A673 (cell line): ENCODE data around the gene CDK14. TPM values are rescaled to one million over a fixed set of nuclear protein-coding genes. Genes with fewer than 3 reads are reported as not detected.
A peak's percentile ranks its signal among the peaks of the same experiment; 100 is the strongest.

Experiments
- BruUV-seq: library from RNA; stranded (reverse); fragments of 400-500 nt; replicated peaks from 2 replicates; lab custom pipeline; 2021; lab: Mats Ljungman, UMichigan
- CTCF ChIA-PET: fragments of 300-600 bp; sonication (Branson Sonifier 250); formaldehyde crosslinking; loops from one replicate; lab custom pipeline; 2022; ENCODE audit warnings: antibody characterized with exemption; lab: Charles Lee
- POLR2A ChIA-PET: fragments of 300-600 bp; sonication (Branson Sonifier 250); formaldehyde crosslinking; loops from one replicate; lab custom pipeline; 2022; ENCODE audit warnings: antibody characterized with exemption; ENCODE audit not compliant: low non-redundant PET; lab: Charles Lee
- DNase-seq: peaks from one replicate; pipeline ENCODE4 v3.0.0-alpha.2; 2015; ENCODE audit warnings: low spot score
- H3K27ac ChIP-seq: fragments of 200-600 bp; sonication (generic); 2 replicates; pipeline ENCODE4 v1.5.1; 2016; ENCODE audit warnings: mixed run types, low read depth, mild to moderate bottlenecking, mixed read lengths, antibody characterized with exemption, low read length; ENCODE audit not compliant: poor library complexity, severe bottlenecking
- H3K27me3 ChIP-seq: fragments of 200-600 bp; sonication (generic); replicated peaks from 2 replicates; pipeline ENCODE4 v1.6.1; 2017; ENCODE audit warnings: mixed run types, low read depth, mild to moderate bottlenecking, mixed read lengths, antibody characterized with exemption, low read length; ENCODE audit not compliant: insufficient read depth, poor library complexity
- H3K36me3 ChIP-seq: fragments of 200-600 bp; sonication (generic); 2 replicates; pipeline ENCODE4 v1.6.1; 2016; ENCODE audit warnings: mixed run types, mild to moderate bottlenecking, mixed read lengths, antibody characterized with exemption, low read length; ENCODE audit not compliant: insufficient read depth, poor library complexity, severe bottlenecking
- H3K4me1 ChIP-seq: fragments of 200-600 bp; sonication (generic); 2 replicates; pipeline ENCODE4 v1.6.1; 2017; ENCODE audit warnings: mixed run types, mild to moderate bottlenecking, mixed read lengths, antibody characterized with exemption, low read length; ENCODE audit not compliant: insufficient read depth, poor library complexity, severe bottlenecking
- H3K4me3 ChIP-seq: fragments of 200-600 bp; sonication (generic); 2 replicates; pipeline ENCODE4 v1.5.1; 2016; ENCODE audit warnings: low read depth, mixed run types, mild to moderate bottlenecking, mixed read lengths, low read length; ENCODE audit not compliant: poor library complexity, severe bottlenecking
- H3K9me3 ChIP-seq: fragments of 200-600 bp; sonication (generic); 2 replicates; pipeline ENCODE4 v1.6.1; 2016; ENCODE audit warnings: mixed run types, low read depth, mild to moderate bottlenecking, mixed read lengths, antibody characterized with exemption, low read length; ENCODE audit not compliant: poor library complexity, severe bottlenecking
- CTCF ChIP-seq: fragments of 300-800, 200-600 bp; sonication (generic); conservative IDR thresholded peaks from 2 replicates; pipeline ENCODE4 v1.5.1; 2017; ENCODE audit warnings: low read depth, mild to moderate bottlenecking, antibody characterized with exemption, low read length, moderate library complexity, mixed read lengths
- EZH2 ChIP-seq: fragments of 200-600 bp; sonication (generic); IDR thresholded peaks from 2 replicates; pipeline ENCODE4 v1.6.1; 2017; ENCODE audit warnings: borderline replicate concordance, low read depth, mild to moderate bottlenecking, mixed read lengths, antibody characterized with exemption, low read length; ENCODE audit not compliant: poor library complexity, severe bottlenecking
- intact Hi-C: fragments of 100-400 bp; cut with micrococcal nuclease; formaldehyde crosslinking; loops from one replicate; pipeline ENCODE4 v1.10.0; 2022; ENCODE audit not compliant: unreplicated experiment
- total RNA-seq: library from RNA; stranded (reverse); gene quantifications from 2 replicates; pipeline ENCODE4 v1.2.3, GENCODE V29; 2021

Gene CDK14
- total RNA-seq, 1 experiment from 2014 or later, result 128 TPM

- Histone ChIP-seq H3K36me3 (no peaks in the 10 kb centered on the region), H3K4me1 (peaks cover 26% of the 10 kb centered on the region), H3K27ac (peak overlapping the region; percentile 26), H3K9me3 (no peaks in the 10 kb centered on the region), H3K4me3 (no peak overlapping the region), H3K27me3 (no peaks in the 10 kb centered on the region)
- ChIA-PET CTCF (interaction anchor here (0.6 to 3.1 kb wide), 10 partner anchors 174 to 722 kb away, joined by 3 to 16 read pairs (median 4); no protein-coding TSS in a partner anchor), POLR2A (interaction anchor here (0.6 to 0.7 kb wide), 3 partner anchors 16 to 1169 kb away, joined by 3 to 10 read pairs (median 4); no protein-coding TSS in a partner anchor)
- intact Hi-C loops, result loop anchor here (1.0 to 5.0 kb wide), 5 partner anchors 256 to 579 kb away; no protein-coding TSS in a partner anchor
- TF ChIP-seq CTCF, result peak; percentile 82
- TF ChIP-seq EZH2, result no peak
- no TSS peak for BruUV-seq
- peak; percentile 80 for DNase-seq
Observed at GRCh38 chr7:91034459-91035368, 438.6 kb downstream of the CDK14 start.

GRCh38 chr7:91039033-91039432 lies 442.9 kb downstream of the CDK14 start:
- DNase-seq, result no peak
- CTCF ChIA-PET, result no interaction called here
- intact Hi-C loops, result no loop called here

GRCh38 chr7:91041141-91041540 lies 445.0 kb downstream of the CDK14 start:
- no peak overlapping the region for H3K4me3 ChIP-seq
- ChIA-PET CTCF (interaction anchor here (0.6 kb wide), 1 partner anchor 412 kb away, joined by 8 read pairs; no protein-coding TSS in a partner anchor), POLR2A (interaction anchor here (0.6 kb wide), 1 partner anchor 11 kb away, joined by 17 read pairs; no protein-coding TSS in a partner anchor)
- H3K9me3 ChIP-seq, result no peaks in the 10 kb centered on the region
- H3K27me3 ChIP-seq, result no peaks in the 10 kb centered on the region
- BruUV-seq, result no TSS peak
- H3K4me1 ChIP-seq, result peaks cover 20% of the 10 kb centered on the region
- intact Hi-C loops, result no loop called here
- no peak for DNase-seq
- no peak overlapping the region for H3K27ac ChIP-seq
- TF ChIP-seq CTCF, result no peak
- no peak for TF ChIP-seq EZH2
- no peaks in the 10 kb centered on the region for H3K36me3 ChIP-seq

More at GRCh38 chr7:91039033-91039432, 442.9 kb downstream of the CDK14 start:
- Histone ChIP-seq H3K4me1 (peaks cover 30% of the 10 kb centered on the region), H3K9me3 (no peaks in the 10 kb centered on the region), H3K36me3 (no peaks in the 10 kb centered on the region), H3K4me3 (no peak overlapping the region), H3K27me3 (no peaks in the 10 kb centered on the region), H3K27ac (no peak overlapping the region)
- BruUV-seq, result no TSS peak
- no peak for TF ChIP-seq CTCF
- no peak for TF ChIP-seq EZH2
- POLR2A ChIA-PET, result no interaction called here
